Measurements from ENCODE around the gene TRIM7. TPM values are rescaled to one million over a fixed set of nuclear protein-coding genes. Genes with fewer than 3 reads are reported as not detected.
A peak's percentile ranks its signal among the peaks of the same experiment; 100 is the strongest.
"Not testable (repeated sequence)": the region's sequence is repeated elsewhere in the genome, so short reads cannot be mapped to it uniquely, and the experiment has no call there.

Gene TRIM7
- total RNA-seq, 4 donors from 2014 or later: 0.88 to 2.6 (median 2.2) TPM

- Histone ChIP-seq H3K9me3 (peaks cover 0 to 4% (median 0%) of the 10 kb centered on the region in 4 donors), H3K4me1 (peaks cover 0 to 6% (median 2%) of the 10 kb centered on the region in 4 donors), H3K27me3 (peaks cover 0 to 9% of the 10 kb centered on the region in 2 donors), H3K36me3 (no peaks in the 10 kb centered on the region), H3K4me3 (no peak overlapping the region), H3K27ac (no peak overlapping the region)
- TF ChIP-seq POLR2A (IDR thresholded peaks at IDR 0.05) (no peak), CTCF (IDR thresholded peaks at IDR 0.05) (no peak)
- no peak for DNase-seq
Observed at GRCh38 chr5:181163487-181164075, 41.4 kb downstream of the TRIM7 start.

GRCh38 chr5:181161534-181162175, 43.3 kb downstream of the TRIM7 start:
- TF ChIP-seq POLR2A (IDR thresholded peaks at IDR 0.05) (no peak), CTCF (IDR thresholded peaks at IDR 0.05) (no peak)
- H3K4me3 ChIP-seq: no peak overlapping the region
- no peaks in the 10 kb centered on the region for H3K27me3 ChIP-seq
- no peak for DNase-seq
- no peaks in the 10 kb centered on the region for H3K36me3 ChIP-seq
- no peak overlapping the region for H3K27ac ChIP-seq
- peaks cover 0 to 4% (median 0%) of the 10 kb centered on the region in 4 donors for H3K9me3 ChIP-seq
- H3K4me1 ChIP-seq: peaks cover 0 to 6% (median 2%) of the 10 kb centered on the region in 4 donors

GRCh38 chr5:181160755-181161533, 44.1 kb downstream of the TRIM7 start:
- DNase-seq: peak in 1 of 3 donors; percentile 58

GRCh38 chr5:181160152-181160754, 44.7 kb downstream of the TRIM7 start:
- no peak for TF ChIP-seq POLR2A (IDR thresholded peaks at IDR 0.05)
- TF ChIP-seq CTCF (IDR thresholded peaks at IDR 0.05): no peak
- peak overlapping the region; percentile 31 to 80 (median 57) for H3K27ac ChIP-seq

More at GRCh38 chr5:181160755-181161533, 44.1 kb downstream of the TRIM7 start:
- not testable (repeated sequence) for H3K27ac ChIP-seq, H3K9me3 ChIP-seq, H3K4me1 ChIP-seq, H3K36me3 ChIP-seq, H3K27me3 ChIP-seq
- H3K4me3 ChIP-seq: peak overlapping the region in 1 of 4 donors; percentile 26

GRCh38 chr5:181159286-181160151, 45.5 kb downstream of the TRIM7 start:
- no peak overlapping the region for H3K4me3 ChIP-seq
- peaks cover 0 to 6% (median 2%) of the 10 kb centered on the region in 4 donors for H3K4me1 ChIP-seq
- peak; percentile 86 to 96 (median 91) for DNase-seq
- TF ChIP-seq CTCF (IDR thresholded peaks at IDR 0.05) (peak; percentile 63 to 89 (median 76)), POLR2A (IDR thresholded peaks at IDR 0.05) (no peak)
- no peaks in the 10 kb centered on the region for H3K27me3 ChIP-seq
- peaks cover 0 to 4% (median 0%) of the 10 kb centered on the region in 4 donors for H3K9me3 ChIP-seq
- peak overlapping the region in 2 of 4 donors; percentile 63 to 80 for H3K27ac ChIP-seq
- H3K36me3 ChIP-seq: no peaks in the 10 kb centered on the region

More at GRCh38 chr5:181160152-181160754, 44.7 kb downstream of the TRIM7 start:
- no peaks in the 10 kb centered on the region for H3K36me3 ChIP-seq
- H3K4me3 ChIP-seq: peak overlapping the region in 3 of 4 donors; percentile 25 to 34 (median 26)
- peak in 1 of 3 donors; percentile 72 for DNase-seq
- peaks cover 0 to 6% (median 2%) of the 10 kb centered on the region in 4 donors for H3K4me1 ChIP-seq
- H3K9me3 ChIP-seq: peaks cover 0 to 4% (median 0%) of the 10 kb centered on the region in 4 donors
- no peaks in the 10 kb centered on the region for H3K27me3 ChIP-seq

Data from Peyer's patch (tissue), 4 donors.